Ishikawa (cell line): ENCODE measurements around the gene OPCML.

Source experiments
- CEBPB ChIP-seq: IDR thresholded peaks from 2 replicates; pipeline ENCODE4 v1.6.1; 2012
- CREB1 ChIP-seq: IDR thresholded peaks from 2 replicates; pipeline ENCODE4 v1.6.1; 2012; ENCODE audit warnings: low read depth
- EGR1 ChIP-seq: IDR thresholded peaks from 2 replicates; pipeline ENCODE4 v1.6.1; 2012
- EP300 ChIP-seq: IDR thresholded peaks from 2 replicates; pipeline ENCODE4 v1.6.1; 2012; ENCODE audit warnings: borderline replicate concordance
- NFIC ChIP-seq: IDR thresholded peaks from 2 replicates; pipeline ENCODE4 v1.6.1; 2012
- RAD21 ChIP-seq: IDR thresholded peaks from 2 replicates; pipeline ENCODE4 v1.6.1; 2012; ENCODE audit warnings: low read depth
- TAF1 ChIP-seq: IDR thresholded peaks from 2 replicates; pipeline ENCODE4 v1.6.1; 2012; ENCODE audit warnings: low read depth, mild to moderate bottlenecking
- TCF12 ChIP-seq: IDR thresholded peaks from 2 replicates; pipeline ENCODE4 v1.6.1; 2012; ENCODE audit warnings: low read depth
- TEAD4 ChIP-seq: IDR thresholded peaks from 2 replicates; pipeline ENCODE4 v1.6.1; 2012
- YY1 ChIP-seq: IDR thresholded peaks from 2 replicates; pipeline ENCODE4 v1.6.1; 2012; ENCODE audit warnings: low read depth
- ZBTB7A ChIP-seq: IDR thresholded peaks from 2 replicates; pipeline ENCODE4 v1.6.1; 2012; ENCODE audit warnings: low read depth
- TF ChIP-seq, protein P1 (sequence below): IDR thresholded peaks from 2 replicates; pipeline ENCODE4 v1.6.1; 2012
- TF ChIP-seq, protein P2 (sequence below): IDR thresholded peaks from 2 replicates; pipeline ENCODE4 v1.6.1; 2012; ENCODE audit warnings: low read depth, mild to moderate bottlenecking
- TF ChIP-seq, protein P3 (sequence below): IDR thresholded peaks from 2 replicates; pipeline ENCODE4 v1.6.1; 2012

DNA sequence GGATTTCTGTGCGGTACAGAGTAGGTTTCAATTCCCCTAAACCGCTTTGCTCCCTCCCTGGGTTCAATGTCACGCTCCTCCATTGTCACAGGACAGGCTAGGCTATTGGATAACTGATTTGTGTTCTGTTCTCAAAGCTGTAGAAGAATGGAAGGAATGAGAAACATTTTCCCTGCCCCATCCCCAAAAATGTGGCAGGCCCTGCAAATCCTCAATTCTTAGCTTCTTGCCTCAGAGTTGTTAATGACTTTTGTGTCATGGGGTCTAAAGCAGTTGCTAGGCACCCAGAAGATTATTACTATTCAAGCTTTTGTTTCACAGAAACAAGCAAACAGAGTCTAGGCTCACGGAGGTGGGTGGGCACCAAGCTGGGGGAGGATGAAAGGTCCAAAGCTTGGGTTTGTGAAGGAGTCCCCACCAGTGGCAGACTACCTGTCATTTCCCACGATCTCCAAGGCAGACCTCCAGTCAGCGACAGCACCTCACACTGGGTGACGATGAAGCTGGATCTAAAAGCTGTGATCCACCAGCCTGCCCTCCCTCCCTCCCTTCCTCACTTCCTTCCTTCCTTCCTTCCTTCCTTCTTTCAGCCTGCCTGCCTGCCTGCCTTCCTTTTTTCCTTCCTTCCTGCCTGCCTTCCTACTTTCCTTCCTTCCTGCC, 1080.2 kb downstream of the OPCML start:
- no peak for TF ChIP-seq CEBPB
- TF ChIP-seq RAD21: no peak
- TF ChIP-seq, protein P1, sequence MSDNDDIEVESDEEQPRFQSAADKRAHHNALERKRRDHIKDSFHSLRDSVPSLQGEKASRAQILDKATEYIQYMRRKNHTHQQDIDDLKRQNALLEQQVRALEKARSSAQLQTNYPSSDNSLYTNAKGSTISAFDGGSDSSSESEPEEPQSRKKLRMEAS: no peak
- no peak for TF ChIP-seq EP300
- TF ChIP-seq CREB1: no peak
- no peak for TF ChIP-seq ZBTB7A
- no peak for TF ChIP-seq YY1
- TF ChIP-seq TCF12: no peak
- TF ChIP-seq, protein P2, sequence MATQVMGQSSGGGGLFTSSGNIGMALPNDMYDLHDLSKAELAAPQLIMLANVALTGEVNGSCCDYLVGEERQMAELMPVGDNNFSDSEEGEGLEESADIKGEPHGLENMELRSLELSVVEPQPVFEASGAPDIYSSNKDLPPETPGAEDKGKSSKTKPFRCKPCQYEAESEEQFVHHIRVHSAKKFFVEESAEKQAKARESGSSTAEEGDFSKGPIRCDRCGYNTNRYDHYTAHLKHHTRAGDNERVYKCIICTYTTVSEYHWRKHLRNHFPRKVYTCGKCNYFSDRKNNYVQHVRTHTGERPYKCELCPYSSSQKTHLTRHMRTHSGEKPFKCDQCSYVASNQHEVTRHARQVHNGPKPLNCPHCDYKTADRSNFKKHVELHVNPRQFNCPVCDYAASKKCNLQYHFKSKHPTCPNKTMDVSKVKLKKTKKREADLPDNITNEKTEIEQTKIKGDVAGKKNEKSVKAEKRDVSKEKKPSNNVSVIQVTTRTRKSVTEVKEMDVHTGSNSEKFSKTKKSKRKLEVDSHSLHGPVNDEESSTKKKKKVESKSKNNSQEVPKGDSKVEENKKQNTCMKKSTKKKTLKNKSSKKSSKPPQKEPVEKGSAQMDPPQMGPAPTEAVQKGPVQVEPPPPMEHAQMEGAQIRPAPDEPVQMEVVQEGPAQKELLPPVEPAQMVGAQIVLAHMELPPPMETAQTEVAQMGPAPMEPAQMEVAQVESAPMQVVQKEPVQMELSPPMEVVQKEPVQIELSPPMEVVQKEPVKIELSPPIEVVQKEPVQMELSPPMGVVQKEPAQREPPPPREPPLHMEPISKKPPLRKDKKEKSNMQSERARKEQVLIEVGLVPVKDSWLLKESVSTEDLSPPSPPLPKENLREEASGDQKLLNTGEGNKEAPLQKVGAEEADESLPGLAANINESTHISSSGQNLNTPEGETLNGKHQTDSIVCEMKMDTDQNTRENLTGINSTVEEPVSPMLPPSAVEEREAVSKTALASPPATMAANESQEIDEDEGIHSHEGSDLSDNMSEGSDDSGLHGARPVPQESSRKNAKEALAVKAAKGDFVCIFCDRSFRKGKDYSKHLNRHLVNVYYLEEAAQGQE: no peak
- TF ChIP-seq TAF1: no peak
- no peak for TF ChIP-seq TEAD4
- no peak for TF ChIP-seq NFIC
- no peak for TF ChIP-seq EGR1
- TF ChIP-seq, protein P3, sequence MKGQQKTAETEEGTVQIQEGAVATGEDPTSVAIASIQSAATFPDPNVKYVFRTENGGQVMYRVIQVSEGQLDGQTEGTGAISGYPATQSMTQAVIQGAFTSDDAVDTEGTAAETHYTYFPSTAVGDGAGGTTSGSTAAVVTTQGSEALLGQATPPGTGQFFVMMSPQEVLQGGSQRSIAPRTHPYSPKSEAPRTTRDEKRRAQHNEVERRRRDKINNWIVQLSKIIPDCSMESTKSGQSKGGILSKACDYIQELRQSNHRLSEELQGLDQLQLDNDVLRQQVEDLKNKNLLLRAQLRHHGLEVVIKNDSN: no peak
